Testis (tissue), 2 donors: Measurements from ENCODE around the gene PCP4L1.

ENCODE experiments used
- CTCF ChIP-seq, 3 experiments: fragments of 450-650 bp in 2 of 3; fragments of 200-600 bp in 1 of 3; sonication (generic) in 1 of 3; IDR thresholded peaks; one replicate each; pipeline ENCODE4 v1.5.1; 2016 to 2019; ENCODE audit warnings: antibody characterized with exemption in 3 of 3, mild to moderate bottlenecking in 2 of 3, moderate library complexity in 1 of 3
- POLR2A ChIP-seq: fragments of 450-650 bp; IDR thresholded peaks from one replicate; pipeline ENCODE4 v1.6.1; 2017; ENCODE audit warnings: antibody characterized with exemption, mild to moderate bottlenecking, moderate library complexity

- TF ChIP-seq CTCF (IDR thresholded peaks at IDR 0.05): no peak
- no peak for TF ChIP-seq POLR2A
Observed at GRCh38 chr1:161222175-161223019, 36.1 kb upstream of the PCP4L1 start.
